Karpas-422 (cell line): ENCODE results near the gene ELP4. TPM values are rescaled to one million over a fixed set of nuclear protein-coding genes. Genes with fewer than 3 reads are reported as not detected.

Experiments used
- DNase-seq: peaks from one replicate; pipeline ENCODE4 v3.0.0-alpha.2; 2015
- H2AFZ ChIP-seq: fragments of 200-600 bp; sonication (generic); 2 replicates; pipeline ENCODE4 v1.6.1; 2014; ENCODE audit warnings: antibody characterized with exemption, low read length, mixed read lengths
- H3K27ac ChIP-seq: fragments of 200-600 bp; sonication (generic); 2 replicates; pipeline ENCODE4 v1.5.1; 2014; ENCODE audit warnings: mild to moderate bottlenecking, low read length, moderate library complexity
- H3K27me3 ChIP-seq: fragments of 200-600 bp; sonication (generic); 2 replicates; pipeline ENCODE4 v1.6.1; 2014; ENCODE audit warnings: low read length, mixed read lengths
- H3K36me3 ChIP-seq: fragments of 200-600 bp; sonication (generic); 2 replicates; pipeline ENCODE4 v1.6.1; 2014; ENCODE audit warnings: low read length, mixed read lengths; ENCODE audit not compliant: insufficient read depth
- H3K4me1 ChIP-seq: fragments of 200-600 bp; sonication (generic); 2 replicates; pipeline ENCODE4 v1.6.1; 2014; ENCODE audit warnings: mild to moderate bottlenecking, low read length, mixed read lengths
- H3K4me2 ChIP-seq: fragments of 200-600 bp; sonication (generic); 2 replicates; pipeline ENCODE4 v1.6.1; 2014; ENCODE audit warnings: low read length, low read depth, mild to moderate bottlenecking; ENCODE audit not compliant: poor library complexity, severe bottlenecking
- H3K4me3 ChIP-seq: fragments of 200-600 bp; sonication (generic); 2 replicates; pipeline ENCODE4 v1.5.1; 2014; ENCODE audit warnings: mild to moderate bottlenecking, antibody characterized with exemption, low read length, mixed read lengths
- H3K79me2 ChIP-seq: fragments of 200-600 bp; sonication (generic); 2 replicates; pipeline ENCODE4 v1.6.1; 2014; ENCODE audit warnings: mild to moderate bottlenecking, low read length, mixed read lengths
- H3K9ac ChIP-seq: fragments of 200-600 bp; sonication (generic); 2 replicates; pipeline ENCODE4 v1.6.0; 2014; ENCODE audit warnings: low read length
- H3K9me2 ChIP-seq: fragments of 200-600 bp; sonication (generic), shearing (Covaris generic); replicated peaks from 2 replicates; pipeline ENCODE4 v1.6.0; 2014; ENCODE audit warnings: mild to moderate bottlenecking, low read length, moderate library complexity; ENCODE audit not compliant: insufficient read depth
- H3K9me3 ChIP-seq: fragments of 300-700, 200-600 bp; sonication (generic); 2 replicates; pipeline ENCODE4 v1.6.1; 2014; ENCODE audit warnings: low read length, mixed read lengths
- H4K20me1 ChIP-seq: fragments of 200-600 bp; sonication (generic); 2 replicates; pipeline ENCODE4 v1.6.1; 2014; ENCODE audit warnings: mild to moderate bottlenecking, antibody characterized with exemption, low read length, low read depth; ENCODE audit not compliant: insufficient read depth
- total RNA-seq: library from RNA; depleted of rRNA; stranded (reverse); fragments of >200 nt; shearing (Covaris generic); gene quantifications from 2 replicates; pipeline ENCODE4 v1.2.3, GENCODE V29; 2014; ENCODE audit warnings: low replicate concordance

ELP4 gene
- total RNA-seq, 1 experiment from 2014 or later = 87.1 TPM

GRCh38 chr11:31779374-31779791 is 269.8 kb downstream of the ELP4 start:
- no peaks in the 10 kb centered on the region for H3K27me3 ChIP-seq
- H2AFZ ChIP-seq = no peak overlapping the region
- H3K27ac ChIP-seq = no peak overlapping the region
- H3K4me2 ChIP-seq = no peak overlapping the region
- H4K20me1 ChIP-seq = no peaks in the 10 kb centered on the region
- DNase-seq = no peak
- H3K9me2 ChIP-seq = no peaks in the 10 kb centered on the region
- H3K9ac ChIP-seq = no peak overlapping the region
- no peaks in the 10 kb centered on the region for H3K9me3 ChIP-seq
- no peaks in the 10 kb centered on the region for H3K36me3 ChIP-seq
- no peak overlapping the region for H3K4me3 ChIP-seq
- no peaks in the 10 kb centered on the region for H3K79me2 ChIP-seq
- no peaks in the 10 kb centered on the region for H3K4me1 ChIP-seq

- Histone ChIP-seq H4K20me1 (no peaks in the 10 kb centered on the region), H3K79me2 (no peaks in the 10 kb centered on the region), H3K27me3 (no peaks in the 10 kb centered on the region), H3K27ac (no peak overlapping the region), H2AFZ (no peak overlapping the region), H3K4me1 (no peaks in the 10 kb centered on the region), H3K9ac (no peak overlapping the region), H3K4me3 (no peak overlapping the region), H3K36me3 (no peaks in the 10 kb centered on the region), H3K4me2 (no peak overlapping the region), H3K9me3 (no peaks in the 10 kb centered on the region), H3K9me2 (no peaks in the 10 kb centered on the region)
- no peak for DNase-seq
Measured at GRCh38 chr11:31780078-31780477, 270.5 kb downstream of the ELP4 start.

- H3K4me2 ChIP-seq = no peak overlapping the region
- H3K4me3 ChIP-seq = no peak overlapping the region
- DNase-seq = no peak
- H3K4me1 ChIP-seq = no peaks in the 10 kb centered on the region
- H3K9me3 ChIP-seq = no peaks in the 10 kb centered on the region
- no peaks in the 10 kb centered on the region for H4K20me1 ChIP-seq
- no peaks in the 10 kb centered on the region for H3K36me3 ChIP-seq
- no peak overlapping the region for H2AFZ ChIP-seq
- H3K79me2 ChIP-seq = no peaks in the 10 kb centered on the region
- H3K27me3 ChIP-seq = no peaks in the 10 kb centered on the region
- no peaks in the 10 kb centered on the region for H3K9me2 ChIP-seq
- no peak overlapping the region for H3K27ac ChIP-seq
- no peak overlapping the region for H3K9ac ChIP-seq
Measured at GRCh38 chr11:31780480-31780971, 271.0 kb downstream of the ELP4 start.

- no peaks in the 10 kb centered on the region for H3K4me1 ChIP-seq
- no peak overlapping the region for H3K4me3 ChIP-seq
- H3K9me3 ChIP-seq = no peaks in the 10 kb centered on the region
- H3K9ac ChIP-seq = no peak overlapping the region
- no peak overlapping the region for H3K4me2 ChIP-seq
- no peaks in the 10 kb centered on the region for H4K20me1 ChIP-seq
- H3K27me3 ChIP-seq = no peaks in the 10 kb centered on the region
- H3K9me2 ChIP-seq = no peaks in the 10 kb centered on the region
- H2AFZ ChIP-seq = no peak overlapping the region
- no peak for DNase-seq
- H3K36me3 ChIP-seq = no peaks in the 10 kb centered on the region
- no peaks in the 10 kb centered on the region for H3K79me2 ChIP-seq
- no peak overlapping the region for H3K27ac ChIP-seq
Measured at GRCh38 chr11:31782257-31782656, 272.7 kb downstream of the ELP4 start.

GRCh38 chr11:31783252-31783651 is 273.7 kb downstream of the ELP4 start:
- no peak overlapping the region for H3K4me3 ChIP-seq
- no peak overlapping the region for H3K4me2 ChIP-seq
- H3K27me3 ChIP-seq = no peaks in the 10 kb centered on the region
- no peaks in the 10 kb centered on the region for H3K79me2 ChIP-seq
- H3K27ac ChIP-seq = no peak overlapping the region
- no peak overlapping the region for H2AFZ ChIP-seq
- no peak overlapping the region for H3K9ac ChIP-seq
- H3K9me2 ChIP-seq = no peaks in the 10 kb centered on the region
- no peaks in the 10 kb centered on the region for H4K20me1 ChIP-seq
- H3K36me3 ChIP-seq = no peaks in the 10 kb centered on the region
- H3K9me3 ChIP-seq = no peaks in the 10 kb centered on the region
- H3K4me1 ChIP-seq = no peaks in the 10 kb centered on the region
- no peak for DNase-seq

GRCh38 chr11:31784611-31785010 is 275.0 kb downstream of the ELP4 start:
- DNase-seq = no peak
- Histone ChIP-seq H3K4me2 (no peak overlapping the region), H3K27ac (no peak overlapping the region), H3K36me3 (no peaks in the 10 kb centered on the region), H3K4me1 (no peaks in the 10 kb centered on the region), H3K4me3 (no peak overlapping the region), H3K79me2 (no peaks in the 10 kb centered on the region), H3K27me3 (no peaks in the 10 kb centered on the region), H3K9me2 (no peaks in the 10 kb centered on the region), H3K9ac (no peak overlapping the region), H2AFZ (no peak overlapping the region), H4K20me1 (no peaks in the 10 kb centered on the region), H3K9me3 (no peaks in the 10 kb centered on the region)

- H3K79me2 ChIP-seq = no peaks in the 10 kb centered on the region
- H3K4me1 ChIP-seq = no peaks in the 10 kb centered on the region
- DNase-seq = no peak
- H3K27me3 ChIP-seq = no peaks in the 10 kb centered on the region
- no peak overlapping the region for H3K4me3 ChIP-seq
- H3K9me2 ChIP-seq = no peaks in the 10 kb centered on the region
- H4K20me1 ChIP-seq = no peaks in the 10 kb centered on the region
- no peak overlapping the region for H2AFZ ChIP-seq
- H3K27ac ChIP-seq = no peak overlapping the region
- H3K9me3 ChIP-seq = no peaks in the 10 kb centered on the region
- no peaks in the 10 kb centered on the region for H3K36me3 ChIP-seq
- H3K9ac ChIP-seq = no peak overlapping the region
- no peak overlapping the region for H3K4me2 ChIP-seq
Measured at GRCh38 chr11:31786996-31787685, 277.6 kb downstream of the ELP4 start.

- no peak for DNase-seq
- Histone ChIP-seq H3K9me2 (no peaks in the 10 kb centered on the region), H3K4me1 (no peaks in the 10 kb centered on the region), H3K4me2 (no peak overlapping the region), H4K20me1 (no peaks in the 10 kb centered on the region), H3K9me3 (no peaks in the 10 kb centered on the region), H3K27ac (no peak overlapping the region), H3K27me3 (no peaks in the 10 kb centered on the region), H3K79me2 (no peaks in the 10 kb centered on the region), H3K9ac (no peak overlapping the region), H2AFZ (no peak overlapping the region), H3K4me3 (no peak overlapping the region), H3K36me3 (no peaks in the 10 kb centered on the region)
Measured at GRCh38 chr11:31788085-31788484, 278.5 kb downstream of the ELP4 start.
